OCI-LY3 (cell line): ENCODE results near the gene TBX4.

Experiments
- H2AFZ ChIP-seq: fragments of 200-600, 300-600 bp; shearing (Covaris generic); 2 replicates; pipeline ENCODE4 v1.6.0; 2014; ENCODE audit warnings: antibody characterized with exemption, low read depth, low read length
- H3K27ac ChIP-seq: fragments of 200-600, 300-600 bp; sonication (generic); 2 replicates; pipeline ENCODE4 v1.5.1; 2014; ENCODE audit warnings: mild to moderate bottlenecking, low read length, moderate library complexity, mixed read lengths
- H3K27me3 ChIP-seq: fragments of 200-600, 300-600 bp; sonication (generic); 2 replicates; pipeline ENCODE4 v1.6.1; 2014; ENCODE audit warnings: low read depth, low read length, mixed read lengths
- H3K36me3 ChIP-seq: fragments of 200-600, 300-600 bp; sonication (generic); replicated peaks from 2 replicates; pipeline ENCODE3; 2014; ENCODE audit warnings: low read depth, low read length, mixed read lengths
- H3K4me1 ChIP-seq: fragments of 300-600, 200-600 bp; sonication (generic); 2 replicates; pipeline ENCODE4 v1.6.1; 2014; ENCODE audit warnings: low read length, mixed read lengths
- H3K4me2 ChIP-seq: fragments of 200-600, 300-600 bp; sonication (generic); 2 replicates; pipeline ENCODE4 v1.6.1; 2014; ENCODE audit warnings: low read length, mixed read lengths
- H3K4me3 ChIP-seq: fragments of 300-600, 200-600 bp; sonication (generic); 2 replicates; pipeline ENCODE4 v1.5.1; 2014; ENCODE audit warnings: antibody characterized with exemption, mild to moderate bottlenecking, low read length, moderate library complexity
- H3K79me2 ChIP-seq: fragments of 300-600, 200-600 bp; shearing (Covaris generic); 2 replicates; pipeline ENCODE4 v1.6.1; 2014; ENCODE audit warnings: mild to moderate bottlenecking, low read length, mixed read lengths
- H3K9ac ChIP-seq: fragments of 300-600, 200-600 bp; shearing (Covaris generic); 2 replicates; pipeline ENCODE4 v1.6.0; 2014; ENCODE audit warnings: mild to moderate bottlenecking, low read length, moderate library complexity
- H3K9me3 ChIP-seq: fragments of 200-600, 300-600 bp; shearing (Covaris generic); 2 replicates; pipeline ENCODE4 v1.6.1; 2014; ENCODE audit warnings: low read length, mixed read lengths; ENCODE audit not compliant: insufficient read depth
- H4K20me1 ChIP-seq: fragments of 200-600, 300-600 bp; sonication (generic); 2 replicates; pipeline ENCODE4 v1.6.1; 2016; ENCODE audit warnings: low read length, mixed read lengths; ENCODE audit not compliant: insufficient read depth
- EZH2phosphoT487 ChIP-seq: fragments of 200-600 bp; shearing (Covaris generic); IDR thresholded peaks from 2 replicates; pipeline ENCODE4 v1.6.1; 2018; ENCODE audit warnings: antibody characterized with exemption, mixed run types, low read depth
- TF ChIP-seq, protein P1 (sequence below): fragments of 200-600, 300-600 bp; sonication (generic); IDR thresholded peaks from 2 replicates; pipeline ENCODE4 v1.5.1; 2014; ENCODE audit warnings: antibody characterized with exemption, low read length, low read depth

Gene TBX4

GRCh38 chr17:61500287-61500686, 48.1 kb downstream of the TBX4 start:
- H3K4me3 ChIP-seq = no peak overlapping the region
- H3K4me2 ChIP-seq = no peak overlapping the region
- no peak overlapping the region for H3K27ac ChIP-seq
- TF ChIP-seq, protein P1, sequence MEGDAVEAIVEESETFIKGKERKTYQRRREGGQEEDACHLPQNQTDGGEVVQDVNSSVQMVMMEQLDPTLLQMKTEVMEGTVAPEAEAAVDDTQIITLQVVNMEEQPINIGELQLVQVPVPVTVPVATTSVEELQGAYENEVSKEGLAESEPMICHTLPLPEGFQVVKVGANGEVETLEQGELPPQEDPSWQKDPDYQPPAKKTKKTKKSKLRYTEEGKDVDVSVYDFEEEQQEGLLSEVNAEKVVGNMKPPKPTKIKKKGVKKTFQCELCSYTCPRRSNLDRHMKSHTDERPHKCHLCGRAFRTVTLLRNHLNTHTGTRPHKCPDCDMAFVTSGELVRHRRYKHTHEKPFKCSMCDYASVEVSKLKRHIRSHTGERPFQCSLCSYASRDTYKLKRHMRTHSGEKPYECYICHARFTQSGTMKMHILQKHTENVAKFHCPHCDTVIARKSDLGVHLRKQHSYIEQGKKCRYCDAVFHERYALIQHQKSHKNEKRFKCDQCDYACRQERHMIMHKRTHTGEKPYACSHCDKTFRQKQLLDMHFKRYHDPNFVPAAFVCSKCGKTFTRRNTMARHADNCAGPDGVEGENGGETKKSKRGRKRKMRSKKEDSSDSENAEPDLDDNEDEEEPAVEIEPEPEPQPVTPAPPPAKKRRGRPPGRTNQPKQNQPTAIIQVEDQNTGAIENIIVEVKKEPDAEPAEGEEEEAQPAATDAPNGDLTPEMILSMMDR = no peak
- no peak for TF ChIP-seq EZH2phosphoT487
- no peaks in the 10 kb centered on the region for H3K79me2 ChIP-seq
- no peaks in the 10 kb centered on the region for H3K27me3 ChIP-seq
- H3K9me3 ChIP-seq = no peaks in the 10 kb centered on the region
- no peak overlapping the region for H2AFZ ChIP-seq
- no peaks in the 10 kb centered on the region for H3K4me1 ChIP-seq
- H4K20me1 ChIP-seq = no peaks in the 10 kb centered on the region
- no peak overlapping the region for H3K9ac ChIP-seq
- H3K36me3 ChIP-seq = no peaks in the 10 kb centered on the region

DNA sequence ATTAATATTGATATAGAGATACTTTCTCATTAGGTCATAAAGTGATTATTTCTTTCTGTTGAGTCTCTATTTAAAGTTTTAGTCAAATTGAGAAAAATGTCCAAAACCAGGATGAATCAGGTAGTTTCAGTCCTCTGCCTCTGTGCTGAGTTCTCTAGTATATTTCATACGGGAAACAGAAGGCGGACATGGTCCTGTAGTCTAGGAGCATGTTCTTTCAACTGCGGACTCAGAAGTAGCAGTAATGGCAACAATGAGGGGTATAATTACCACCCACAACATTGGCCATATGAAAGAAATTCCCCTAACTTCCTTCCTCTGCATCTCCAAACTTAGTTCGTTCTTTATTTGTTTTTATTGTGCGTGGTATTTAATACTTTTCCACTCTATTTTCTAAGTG, 50.1 kb downstream of the TBX4 start:
- Histone ChIP-seq H3K27me3 (no peaks in the 10 kb centered on the region), H3K27ac (no peak overlapping the region), H3K4me1 (no peaks in the 10 kb centered on the region), H3K9me3 (no peaks in the 10 kb centered on the region), H2AFZ (no peak overlapping the region), H3K4me2 (no peak overlapping the region), H3K9ac (no peak overlapping the region), H3K4me3 (no peak overlapping the region), H3K79me2 (no peaks in the 10 kb centered on the region), H4K20me1 (no peaks in the 10 kb centered on the region), H3K36me3 (no peaks in the 10 kb centered on the region)
- TF ChIP-seq, protein P1 = no peak
- TF ChIP-seq EZH2phosphoT487 = no peak

- 0 out of 2 replicates have a peak, but pooled peaks cover 3% of the 10 kb centered on the region for H3K27me3 ChIP-seq
- H2AFZ ChIP-seq = no peak overlapping the region
- TF ChIP-seq EZH2phosphoT487 = no peak
- TF ChIP-seq, protein P1 = no peak
- no peak overlapping the region for H3K4me3 ChIP-seq
- H3K4me2 ChIP-seq = no peak overlapping the region
- no peaks in the 10 kb centered on the region for H3K79me2 ChIP-seq
- no peaks in the 10 kb centered on the region for H3K36me3 ChIP-seq
- H3K9ac ChIP-seq = no peak overlapping the region
- no peak overlapping the region for H3K27ac ChIP-seq
- no peaks in the 10 kb centered on the region for H3K4me1 ChIP-seq
- H4K20me1 ChIP-seq = no peaks in the 10 kb centered on the region
- H3K9me3 ChIP-seq = no peaks in the 10 kb centered on the region
These were observed 51.7 kb downstream of the TBX4 start for GRCh38 chr17:61503961-61504360.

DNA sequence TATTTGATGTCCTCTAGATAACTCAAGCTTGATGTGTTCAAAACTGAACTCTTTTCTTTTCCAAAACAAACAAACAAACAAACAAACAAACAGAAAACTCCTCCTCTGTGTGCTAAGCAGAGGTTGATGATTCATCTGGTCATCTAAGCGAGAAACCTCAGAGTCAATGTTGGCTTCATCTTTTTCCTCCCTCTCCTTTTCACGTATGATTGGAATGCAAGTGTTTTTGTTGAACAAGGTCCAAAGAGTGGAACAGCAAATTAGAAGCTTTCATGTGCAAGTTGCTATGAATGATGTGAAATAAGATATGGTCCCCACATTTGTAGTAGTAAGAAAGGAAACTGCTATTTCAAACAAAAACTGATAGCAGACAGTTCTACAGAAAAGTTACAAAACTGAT, 52.5 kb downstream of the TBX4 start:
- Histone ChIP-seq H3K4me2 (no peak overlapping the region), H3K9ac (no peak overlapping the region), H3K27me3 (0 out of 2 replicates have a peak, but pooled peaks cover 3% of the 10 kb centered on the region), H3K79me2 (no peaks in the 10 kb centered on the region), H3K36me3 (no peaks in the 10 kb centered on the region), H3K4me1 (no peaks in the 10 kb centered on the region), H3K27ac (no peak overlapping the region), H2AFZ (no peak overlapping the region), H4K20me1 (no peaks in the 10 kb centered on the region), H3K9me3 (no peaks in the 10 kb centered on the region), H3K4me3 (no peak overlapping the region)
- TF ChIP-seq EZH2phosphoT487 = no peak
- TF ChIP-seq, protein P1 = no peak
